ENCODE data around the gene TMEM181.

- TF ChIP-seq, protein P1, sequence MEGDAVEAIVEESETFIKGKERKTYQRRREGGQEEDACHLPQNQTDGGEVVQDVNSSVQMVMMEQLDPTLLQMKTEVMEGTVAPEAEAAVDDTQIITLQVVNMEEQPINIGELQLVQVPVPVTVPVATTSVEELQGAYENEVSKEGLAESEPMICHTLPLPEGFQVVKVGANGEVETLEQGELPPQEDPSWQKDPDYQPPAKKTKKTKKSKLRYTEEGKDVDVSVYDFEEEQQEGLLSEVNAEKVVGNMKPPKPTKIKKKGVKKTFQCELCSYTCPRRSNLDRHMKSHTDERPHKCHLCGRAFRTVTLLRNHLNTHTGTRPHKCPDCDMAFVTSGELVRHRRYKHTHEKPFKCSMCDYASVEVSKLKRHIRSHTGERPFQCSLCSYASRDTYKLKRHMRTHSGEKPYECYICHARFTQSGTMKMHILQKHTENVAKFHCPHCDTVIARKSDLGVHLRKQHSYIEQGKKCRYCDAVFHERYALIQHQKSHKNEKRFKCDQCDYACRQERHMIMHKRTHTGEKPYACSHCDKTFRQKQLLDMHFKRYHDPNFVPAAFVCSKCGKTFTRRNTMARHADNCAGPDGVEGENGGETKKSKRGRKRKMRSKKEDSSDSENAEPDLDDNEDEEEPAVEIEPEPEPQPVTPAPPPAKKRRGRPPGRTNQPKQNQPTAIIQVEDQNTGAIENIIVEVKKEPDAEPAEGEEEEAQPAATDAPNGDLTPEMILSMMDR (IDR thresholded peaks at IDR 0.05), result no peak
- no peak for TF ChIP-seq EZH2 (IDR thresholded peaks at IDR 0.05; ENCODE audit: borderline replicate concordance, insufficient read depth, low read depth, low read length, poor library complexity, severe bottlenecking)
These were observed 78.5 kb downstream of the TMEM181 start for GRCh38 chr6:158638324-158638854.
